ENCODE results near the gene PDXK. TPM values are rescaled to one million over a fixed set of nuclear protein-coding genes. Genes with fewer than 3 reads are reported as not detected.

Gene PDXK
- total and polyA plus RNA-seq, 9 of the 15 experiments (the other 6 are each of a cell fraction or from before 2014, with no cell fraction given), result 5.6 to 162 (median 76.5) TPM

DNA sequence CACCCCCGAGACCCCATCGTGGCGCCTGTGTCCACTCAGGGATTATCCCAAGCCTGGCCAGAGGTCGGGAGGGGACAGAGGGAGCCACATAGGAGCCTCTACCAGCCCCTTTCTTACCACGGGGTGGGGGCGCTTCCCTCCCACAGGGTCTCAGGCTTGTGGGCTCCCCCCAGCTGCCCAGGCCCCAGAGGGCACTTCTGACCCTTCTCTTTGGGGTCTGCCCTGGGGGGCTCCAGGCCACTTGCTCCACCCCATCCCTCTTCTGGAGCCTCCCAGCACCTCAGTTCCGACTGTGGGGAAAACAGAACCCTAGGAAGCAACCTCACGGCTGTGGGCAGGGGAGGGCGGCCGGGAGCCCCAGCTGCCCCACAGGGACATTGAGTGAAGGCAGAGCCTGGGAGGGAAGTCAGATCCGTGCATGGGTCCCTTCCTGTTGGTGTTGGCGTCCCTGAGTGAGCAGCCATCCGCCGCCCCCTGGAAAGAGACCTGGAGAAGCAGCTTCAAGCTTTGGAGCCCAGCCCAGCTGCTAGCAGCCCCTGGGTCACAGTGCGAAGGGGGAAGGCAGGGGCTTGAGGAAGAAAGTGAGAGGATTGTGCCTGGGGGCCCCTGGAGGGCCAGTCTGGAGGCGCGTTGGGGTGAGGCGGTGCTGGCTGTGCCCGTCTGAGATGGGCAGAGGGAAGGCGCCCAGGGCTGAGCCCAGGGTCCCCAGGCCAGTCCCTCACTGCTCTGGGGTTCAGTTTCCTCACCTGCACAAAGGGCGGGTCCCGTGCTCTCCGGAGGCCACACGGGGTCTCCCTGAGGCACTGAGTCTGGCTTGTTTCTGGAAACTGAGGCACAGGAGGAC lies 92.6 kb downstream of the PDXK start:
- peaks cover 7% of the 10 kb centered on the region; the same call in 2 of the 3 replicates for H3K36me3 ChIP-seq (ENCODE audit: control insufficient read depth, insufficient read depth, low read length)
- no peaks in the 10 kb centered on the region for H3K79me2 ChIP-seq (ENCODE audit: control insufficient read depth, insufficient read depth, low read length)
- H3K27ac ChIP-seq (ENCODE audit: extremely low read depth, low read depth, low read length), result peak overlapping the region; percentile 13; the same call in 1 of the 3 replicates
- H3K4me1 ChIP-seq (replicated peaks in 1 of 2; ENCODE audit: control insufficient read depth in 2 of 2, insufficient read depth in 2 of 2, low read length in 2 of 2), result peaks cover 15 to 90% of the 10 kb centered on the region in 2 experiments
- no peaks in the 10 kb centered on the region for H4K20me1 ChIP-seq (replicated peaks; ENCODE audit: control insufficient read depth, insufficient read depth, low read length)
- H3K9me1 ChIP-seq (ENCODE audit: control insufficient read depth, insufficient read depth, low read length), result no peaks in the 10 kb centered on the region
- ATAC-seq (peak; percentile 6), FAIRE-seq (no peak), DNase-seq (ENCODE audit: extremely low read depth in 1 of 4, low spot score in 3 of 4) (no peak)
- in situ Hi-C loops (cut with MboI) (loop anchor here (5.0 kb wide), 1 partner anchor 131 kb away; no protein-coding TSS in a partner anchor), intact Hi-C loops (cut with micrococcal nuclease) (loop anchor here (1.0 to 5.0 kb wide), 4 partner anchors 43 to 164 kb away; no protein-coding TSS in a partner anchor)
- H3K9me3 ChIP-seq (replicated peaks; ENCODE audit: control insufficient read depth, insufficient read depth, low read depth, low read length), result no peaks in the 10 kb centered on the region
- H3K4me2 ChIP-seq (ENCODE audit: insufficient read depth, low read length), result peak overlapping the region; percentile 38; the same call in 1 of the 2 replicates
- 72% methylated on average over 23 of the region's 24 CpGs for WGBS (ENCODE audit: insufficient coverage, low coverage, missing lambda C conversion rate)
- ChIA-PET POLR2A (interaction anchor here (0.6 to 1.9 kb wide), 10 partner anchors 10 to 487 kb away, joined by 3 to 7 read pairs (median 3); no protein-coding TSS in a partner anchor), CTCF (ENCODE audit: low intra/inter-chr PET ratio) (interaction anchor here (0.7 to 2.1 kb wide), 2 partner anchors 127 to 201 kb away, joined by 5 to 35 read pairs; partner anchors contain the start of gene TRAPPC10)
- peak overlapping the region; percentile 43; the same call in 1 of the 2 replicates for H2AFZ ChIP-seq (ENCODE audit: low read depth, low read length)
- BruUV-seq (replicated peaks), result no TSS peak
- peak overlapping the region; percentile 23 to 88; a peak in 3 of 4 replicates for H3K9ac ChIP-seq (ENCODE audit: insufficient read depth in 1 of 2, low read depth in 2 of 2, low read length in 2 of 2)
- H3K4me3 ChIP-seq, result no peak overlapping the region
- no peaks in the 10 kb centered on the region; a peak in 1 of 5 replicates for H3K27me3 ChIP-seq (ENCODE audit: control insufficient read depth in 2 of 2, insufficient read depth in 2 of 2, low read length in 2 of 2)
- TF ChIP-seq LARP7 (IDR thresholded peaks at IDR 0.05), result no peak
- peak; percentile 25; the same call in 1 of the 2 replicates for TF ChIP-seq RBFOX2 (IDR thresholded peaks at IDR 0.05; ENCODE audit: low read depth, low read length)
- TF ChIP-seq NCOA4 (IDR thresholded peaks at IDR 0.05; ENCODE audit: partially characterized antibody), result no peak
- TF ChIP-seq ZNF347 (CRISPR knock-in tag; IDR thresholded peaks at IDR 0.05; ENCODE audit: low read depth), result no peak
- no peak for TF ChIP-seq MIER1 (IDR thresholded peaks at IDR 0.05; ENCODE audit: low read depth)
- TF ChIP-seq ELF1 (tag; IDR thresholded peaks at IDR 0.05), result no peak
- TF ChIP-seq, protein P1, sequence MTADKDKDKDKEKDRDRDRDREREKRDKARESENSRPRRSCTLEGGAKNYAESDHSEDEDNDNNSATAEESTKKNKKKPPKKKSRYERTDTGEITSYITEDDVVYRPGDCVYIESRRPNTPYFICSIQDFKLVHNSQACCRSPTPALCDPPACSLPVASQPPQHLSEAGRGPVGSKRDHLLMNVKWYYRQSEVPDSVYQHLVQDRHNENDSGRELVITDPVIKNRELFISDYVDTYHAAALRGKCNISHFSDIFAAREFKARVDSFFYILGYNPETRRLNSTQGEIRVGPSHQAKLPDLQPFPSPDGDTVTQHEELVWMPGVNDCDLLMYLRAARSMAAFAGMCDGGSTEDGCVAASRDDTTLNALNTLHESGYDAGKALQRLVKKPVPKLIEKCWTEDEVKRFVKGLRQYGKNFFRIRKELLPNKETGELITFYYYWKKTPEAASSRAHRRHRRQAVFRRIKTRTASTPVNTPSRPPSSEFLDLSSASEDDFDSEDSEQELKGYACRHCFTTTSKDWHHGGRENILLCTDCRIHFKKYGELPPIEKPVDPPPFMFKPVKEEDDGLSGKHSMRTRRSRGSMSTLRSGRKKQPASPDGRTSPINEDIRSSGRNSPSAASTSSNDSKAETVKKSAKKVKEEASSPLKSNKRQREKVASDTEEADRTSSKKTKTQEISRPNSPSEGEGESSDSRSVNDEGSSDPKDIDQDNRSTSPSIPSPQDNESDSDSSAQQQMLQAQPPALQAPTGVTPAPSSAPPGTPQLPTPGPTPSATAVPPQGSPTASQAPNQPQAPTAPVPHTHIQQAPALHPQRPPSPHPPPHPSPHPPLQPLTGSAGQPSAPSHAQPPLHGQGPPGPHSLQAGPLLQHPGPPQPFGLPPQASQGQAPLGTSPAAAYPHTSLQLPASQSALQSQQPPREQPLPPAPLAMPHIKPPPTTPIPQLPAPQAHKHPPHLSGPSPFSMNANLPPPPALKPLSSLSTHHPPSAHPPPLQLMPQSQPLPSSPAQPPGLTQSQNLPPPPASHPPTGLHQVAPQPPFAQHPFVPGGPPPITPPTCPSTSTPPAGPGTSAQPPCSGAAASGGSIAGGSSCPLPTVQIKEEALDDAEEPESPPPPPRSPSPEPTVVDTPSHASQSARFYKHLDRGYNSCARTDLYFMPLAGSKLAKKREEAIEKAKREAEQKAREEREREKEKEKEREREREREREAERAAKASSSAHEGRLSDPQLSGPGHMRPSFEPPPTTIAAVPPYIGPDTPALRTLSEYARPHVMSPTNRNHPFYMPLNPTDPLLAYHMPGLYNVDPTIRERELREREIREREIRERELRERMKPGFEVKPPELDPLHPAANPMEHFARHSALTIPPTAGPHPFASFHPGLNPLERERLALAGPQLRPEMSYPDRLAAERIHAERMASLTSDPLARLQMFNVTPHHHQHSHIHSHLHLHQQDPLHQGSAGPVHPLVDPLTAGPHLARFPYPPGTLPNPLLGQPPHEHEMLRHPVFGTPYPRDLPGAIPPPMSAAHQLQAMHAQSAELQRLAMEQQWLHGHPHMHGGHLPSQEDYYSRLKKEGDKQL (CRISPR knock-in tag; IDR thresholded peaks at IDR 0.05; ENCODE audit: borderline replicate concordance), result no peak
- TF ChIP-seq KAT7 (CRISPR knock-in tag; IDR thresholded peaks at IDR 0.05; ENCODE audit: borderline replicate concordance), result no peak
- no peak for TF ChIP-seq ZNF175 (CRISPR knock-in tag; IDR thresholded peaks at IDR 0.05; ENCODE audit: low read depth)
- no peak for TF ChIP-seq GATAD2B (IDR thresholded peaks at IDR 0.05; ENCODE audit: borderline replicate concordance)
- peak; percentile 53; the same call in 1 of the 2 replicates for TF ChIP-seq POLR2G (IDR thresholded peaks at IDR 0.05; ENCODE audit: low read depth, low read length)
- TF ChIP-seq, protein P2, sequence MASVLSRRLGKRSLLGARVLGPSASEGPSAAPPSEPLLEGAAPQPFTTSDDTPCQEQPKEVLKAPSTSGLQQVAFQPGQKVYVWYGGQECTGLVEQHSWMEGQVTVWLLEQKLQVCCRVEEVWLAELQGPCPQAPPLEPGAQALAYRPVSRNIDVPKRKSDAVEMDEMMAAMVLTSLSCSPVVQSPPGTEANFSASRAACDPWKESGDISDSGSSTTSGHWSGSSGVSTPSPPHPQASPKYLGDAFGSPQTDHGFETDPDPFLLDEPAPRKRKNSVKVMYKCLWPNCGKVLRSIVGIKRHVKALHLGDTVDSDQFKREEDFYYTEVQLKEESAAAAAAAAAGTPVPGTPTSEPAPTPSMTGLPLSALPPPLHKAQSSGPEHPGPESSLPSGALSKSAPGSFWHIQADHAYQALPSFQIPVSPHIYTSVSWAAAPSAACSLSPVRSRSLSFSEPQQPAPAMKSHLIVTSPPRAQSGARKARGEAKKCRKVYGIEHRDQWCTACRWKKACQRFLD (CRISPR knock-in tag; IDR thresholded peaks at IDR 0.05), result no peak
- no peak for TF ChIP-seq RCOR1 (IDR thresholded peaks at IDR 0.05; ENCODE audit: borderline replicate concordance in 1 of 2, low read depth in 2 of 2, low read length in 2 of 2)
- no peak for TF ChIP-seq SMARCC2 (IDR thresholded peaks at IDR 0.05; ENCODE audit: low read depth)

Data from K562 (cell line).